KMS-11 (cell line): ENCODE results near the gene MCM7.

ENCODE experiments used
- H2AFZ ChIP-seq: fragments of 200-600 bp; sonication (generic); 2 replicates; pipeline ENCODE4 v1.6.1; 2016; ENCODE audit warnings: antibody characterized with exemption, mixed run types, low read depth
- H3K27ac ChIP-seq: fragments of 200-600 bp; sonication (generic); 2 replicates; pipeline ENCODE4 v1.6.1; 2016; ENCODE audit warnings: mild to moderate bottlenecking, mixed run types
- H3K27me3 ChIP-seq: fragments of 200-600 bp; sonication (generic); 2 replicates; pipeline ENCODE4 v1.6.1; 2017; ENCODE audit warnings: mild to moderate bottlenecking, low read depth, mixed run types, moderate library complexity; ENCODE audit not compliant: insufficient read depth
- H3K36me3 ChIP-seq: fragments of 200-600 bp; sonication (generic); 2 replicates; pipeline ENCODE4 v1.6.1; 2017; ENCODE audit warnings: mild to moderate bottlenecking, mixed run types; ENCODE audit not compliant: insufficient read depth
- H3K4me1 ChIP-seq: fragments of 200-600 bp; sonication (generic); 2 replicates; pipeline ENCODE4 v1.6.1; 2016; ENCODE audit warnings: mild to moderate bottlenecking, low read depth, mixed run types; ENCODE audit not compliant: poor library complexity, severe bottlenecking
- H3K4me2 ChIP-seq: fragments of 200-600 bp; sonication (generic); 2 replicates; pipeline ENCODE4 v1.7.0; 2016; ENCODE audit warnings: mild to moderate bottlenecking, mixed run types
- H3K4me3 ChIP-seq: fragments of 200-600 bp; sonication (generic); IDR thresholded peaks from 2 replicates; pipeline ENCODE4 v1.6.1; 2017; ENCODE audit warnings: low read depth, low read length, mixed read lengths; ENCODE audit not compliant: insufficient read depth
- H3K79me2 ChIP-seq: fragments of 200-600 bp; sonication (generic); 2 replicates; pipeline ENCODE4 v1.6.1; 2016; ENCODE audit warnings: low read depth, mixed run types; ENCODE audit not compliant: insufficient read depth
- H3K9ac ChIP-seq: fragments of 200-600 bp; sonication (generic); 2 replicates; pipeline ENCODE4 v1.6.1; 2016; ENCODE audit warnings: mild to moderate bottlenecking, mixed run types
- H4K20me1 ChIP-seq: fragments of 200-600 bp; sonication (generic); 2 replicates; pipeline ENCODE4 v1.6.1; 2016; ENCODE audit warnings: mild to moderate bottlenecking, mixed run types; ENCODE audit not compliant: insufficient read depth
- TF ChIP-seq, protein P1 (sequence below): fragments of 200-600 bp; sonication (generic); conservative IDR thresholded peaks from 2 replicates; pipeline ENCODE4 v1.6.1; 2017; ENCODE audit warnings: low read depth, mild to moderate bottlenecking, antibody characterized with exemption, low read length, moderate library complexity, mixed read lengths

The MCM7 gene

DNA sequence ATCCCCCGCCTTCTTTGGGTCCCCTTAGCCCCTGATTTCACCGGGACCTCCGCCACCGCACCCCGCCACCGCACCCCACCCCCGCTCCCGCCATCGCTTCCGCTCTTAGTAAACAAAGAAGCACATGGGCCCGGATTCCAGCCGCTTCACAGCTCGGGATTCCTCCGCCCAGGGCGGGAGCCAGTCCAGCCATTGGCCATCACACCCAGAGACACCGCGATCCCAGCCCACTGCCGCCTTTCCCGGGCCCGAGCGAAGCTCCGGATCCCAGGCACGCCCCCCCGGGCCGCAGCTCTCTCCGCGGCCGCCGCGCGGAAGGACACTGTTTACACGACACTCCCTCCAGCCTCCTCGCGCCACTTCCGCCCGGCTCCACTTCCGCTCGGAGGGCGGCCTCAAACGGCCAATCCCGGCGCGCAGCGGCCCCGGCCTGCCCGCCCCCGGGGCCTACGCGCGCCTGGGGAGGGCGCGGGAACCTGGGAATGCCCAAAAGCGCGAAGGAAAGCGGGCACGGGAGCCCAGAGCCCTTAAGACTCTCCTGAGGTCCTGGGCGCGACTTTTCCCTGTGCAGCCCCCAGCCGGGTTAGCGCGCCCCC is 679 bp downstream of the MCM7 start:
- Histone ChIP-seq H2AFZ (peak overlapping the region; percentile 36; the same call in 1 of the 2 replicates), H3K27me3 (no peaks in the 10 kb centered on the region)

DNA sequence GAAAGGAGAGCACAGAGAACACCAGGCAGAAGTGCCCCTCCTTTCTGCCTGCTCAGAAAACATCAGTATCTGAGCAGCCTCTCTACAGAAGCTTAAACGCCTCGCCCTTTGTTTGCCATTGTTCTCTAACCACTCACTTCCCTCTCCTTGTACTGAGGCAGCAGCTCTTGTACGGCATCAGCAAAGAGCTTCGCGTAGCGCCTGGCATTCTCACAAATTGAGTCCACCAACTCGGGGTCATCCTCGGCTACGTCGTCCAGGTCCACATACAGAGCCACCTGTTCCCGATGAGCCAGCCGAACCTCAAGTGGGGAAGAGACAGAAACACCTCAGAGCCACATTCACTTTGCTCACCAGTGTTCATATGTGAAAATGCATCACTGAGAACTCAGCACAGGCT is 1.7 kb downstream of the MCM7 start:
- no peak overlapping the region for H2AFZ ChIP-seq
- no peak overlapping the region for H3K27ac ChIP-seq
- H3K4me3 ChIP-seq = no peak overlapping the region
- H4K20me1 ChIP-seq = 0 out of 2 replicates have a peak, but pooled peaks cover 5% of the 10 kb centered on the region
- H3K9ac ChIP-seq = no peak overlapping the region
- H3K79me2 ChIP-seq = peaks cover 45% of the 10 kb centered on the region
- peaks cover 14% of the 10 kb centered on the region for H3K4me1 ChIP-seq
- peaks cover 42% of the 10 kb centered on the region; the same call in 1 of the 2 replicates for H3K36me3 ChIP-seq
- no peaks in the 10 kb centered on the region for H3K27me3 ChIP-seq
- peak overlapping the region; percentile 70 for H3K4me2 ChIP-seq
- TF ChIP-seq, protein P1, sequence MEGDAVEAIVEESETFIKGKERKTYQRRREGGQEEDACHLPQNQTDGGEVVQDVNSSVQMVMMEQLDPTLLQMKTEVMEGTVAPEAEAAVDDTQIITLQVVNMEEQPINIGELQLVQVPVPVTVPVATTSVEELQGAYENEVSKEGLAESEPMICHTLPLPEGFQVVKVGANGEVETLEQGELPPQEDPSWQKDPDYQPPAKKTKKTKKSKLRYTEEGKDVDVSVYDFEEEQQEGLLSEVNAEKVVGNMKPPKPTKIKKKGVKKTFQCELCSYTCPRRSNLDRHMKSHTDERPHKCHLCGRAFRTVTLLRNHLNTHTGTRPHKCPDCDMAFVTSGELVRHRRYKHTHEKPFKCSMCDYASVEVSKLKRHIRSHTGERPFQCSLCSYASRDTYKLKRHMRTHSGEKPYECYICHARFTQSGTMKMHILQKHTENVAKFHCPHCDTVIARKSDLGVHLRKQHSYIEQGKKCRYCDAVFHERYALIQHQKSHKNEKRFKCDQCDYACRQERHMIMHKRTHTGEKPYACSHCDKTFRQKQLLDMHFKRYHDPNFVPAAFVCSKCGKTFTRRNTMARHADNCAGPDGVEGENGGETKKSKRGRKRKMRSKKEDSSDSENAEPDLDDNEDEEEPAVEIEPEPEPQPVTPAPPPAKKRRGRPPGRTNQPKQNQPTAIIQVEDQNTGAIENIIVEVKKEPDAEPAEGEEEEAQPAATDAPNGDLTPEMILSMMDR = no peak

More for the DNA sequence above, 679 bp downstream of the MCM7 start:
- Histone ChIP-seq H3K9ac (peak overlapping the region; percentile 100), H3K36me3 (peaks cover 34% of the 10 kb centered on the region; the same call in 1 of the 2 replicates), H3K4me2 (peak overlapping the region; percentile 70), H3K79me2 (peaks cover 45% of the 10 kb centered on the region), H3K4me3 (peak overlapping the region; percentile 73), H4K20me1 (0 out of 2 replicates have a peak, but pooled peaks cover 5% of the 10 kb centered on the region), H3K4me1 (peaks cover 14% of the 10 kb centered on the region), H3K27ac (peak overlapping the region; percentile 98)
- TF ChIP-seq, protein P1 = no peak

DNA sequence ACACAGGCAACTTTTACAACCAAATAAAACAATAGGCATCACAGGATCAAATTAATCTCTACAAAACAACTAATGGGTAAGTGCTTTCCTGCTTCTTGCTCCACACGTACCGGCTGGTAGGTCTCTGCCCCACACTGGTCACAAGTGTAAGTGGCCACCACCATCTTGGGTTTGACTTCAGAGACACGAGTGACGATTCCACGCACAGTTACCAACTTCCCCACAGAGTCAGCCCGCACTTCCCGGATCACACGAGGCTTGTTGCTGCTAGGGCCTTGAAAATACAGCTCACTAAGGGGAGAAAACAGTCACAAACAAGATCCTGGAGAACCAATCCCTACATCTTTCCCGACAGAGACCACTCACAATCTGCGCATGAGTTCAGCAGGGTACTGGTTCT is 2.3 kb downstream of the MCM7 start:
- Histone ChIP-seq H3K27ac (no peak overlapping the region), H4K20me1 (0 out of 2 replicates have a peak, but pooled peaks cover 5% of the 10 kb centered on the region), H3K4me2 (no peak overlapping the region), H3K27me3 (no peaks in the 10 kb centered on the region), H2AFZ (no peak overlapping the region), H3K36me3 (peaks cover 48% of the 10 kb centered on the region; the same call in 1 of the 2 replicates), H3K4me1 (peaks cover 14% of the 10 kb centered on the region), H3K4me3 (no peak overlapping the region), H3K9ac (no peak overlapping the region), H3K79me2 (peaks cover 45% of the 10 kb centered on the region)
- TF ChIP-seq, protein P1 = no peak

DNA sequence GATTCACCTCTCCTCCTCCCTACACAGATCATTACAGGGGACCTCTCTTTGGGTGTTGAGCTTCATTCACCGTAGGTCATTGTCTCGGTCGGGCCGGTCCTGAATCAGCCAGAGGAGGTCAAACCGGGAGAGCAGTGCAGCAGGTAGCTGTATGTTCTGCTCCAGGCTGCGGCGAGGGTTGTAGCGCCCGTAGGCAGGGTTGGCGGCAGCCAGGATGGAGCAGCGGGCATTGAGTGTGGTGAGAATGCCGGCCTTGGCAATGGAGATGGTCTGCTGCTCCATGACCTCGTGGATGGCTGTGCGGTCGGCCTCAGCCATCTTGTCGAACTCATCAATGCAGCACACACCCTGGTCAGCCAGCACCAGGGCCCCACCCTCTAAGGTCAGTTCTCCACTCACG is 5.5 kb downstream of the MCM7 start:
- Histone ChIP-seq H3K4me3 (no peak overlapping the region), H3K27ac (no peak overlapping the region), H4K20me1 (0 out of 2 replicates have a peak, but pooled peaks cover 5% of the 10 kb centered on the region), H3K79me2 (peaks cover 36% of the 10 kb centered on the region), H2AFZ (no peak overlapping the region), H3K4me2 (no peak overlapping the region), H3K4me1 (peaks cover 7% of the 10 kb centered on the region), H3K9ac (no peak overlapping the region), H3K27me3 (no peaks in the 10 kb centered on the region), H3K36me3 (peaks cover 71% of the 10 kb centered on the region; the same call in 1 of the 2 replicates)
- TF ChIP-seq, protein P1 = no peak
